Endodermal cell (in vitro differentiated cells): ENCODE measurements around the gene ST6GALNAC4. TPM values are rescaled to one million over a fixed set of nuclear protein-coding genes. Genes with fewer than 3 reads are reported as not detected.

ENCODE experiments used
- DNase-seq: peaks from one replicate; pipeline ENCODE4 v3.0.0-alpha.2; 2017
- H3K27ac ChIP-seq: 2 replicates; pipeline ENCODE4 v1.5.1; 2013; ENCODE audit warnings: mild to moderate bottlenecking, low read depth, low read length, moderate library complexity
- H3K27me3 ChIP-seq: 2 replicates; pipeline ENCODE4 v1.6.1; 2013; ENCODE audit warnings: mild to moderate bottlenecking, low read length, moderate library complexity; ENCODE audit not compliant: insufficient read depth, control insufficient read depth, poor library complexity, severe bottlenecking
- H3K36me3 ChIP-seq: 2 replicates; pipeline ENCODE4 v1.7.0; 2013; ENCODE audit warnings: mild to moderate bottlenecking, low read length, moderate library complexity; ENCODE audit not compliant: control insufficient read depth, insufficient read depth
- H3K4me1 ChIP-seq: one replicate; pipeline ENCODE4 v1.7.0; 2013; ENCODE audit warnings: low read length; ENCODE audit not compliant: control insufficient read depth, insufficient read depth
- H3K4me3 ChIP-seq: 2 replicates; pipeline ENCODE4 v1.5.1; 2013; ENCODE audit warnings: mild to moderate bottlenecking, low read length, moderate library complexity
- H3K9ac ChIP-seq: 2 replicates; pipeline ENCODE4 v1.6.1; 2013; ENCODE audit warnings: mild to moderate bottlenecking, low read length, moderate library complexity; ENCODE audit not compliant: poor library complexity, severe bottlenecking; ENCODE audit errors: extremely low read depth
- H3K9me3 ChIP-seq: 2 replicates; pipeline ENCODE4 v1.6.1; 2013; ENCODE audit warnings: mild to moderate bottlenecking, low read length, moderate library complexity; ENCODE audit not compliant: control insufficient read depth
- H3K27ac Mint-ChIP-seq: 2 replicates; pipeline ENCODE4 v1.8.0; 2020; ENCODE audit warnings: mixed read lengths
- H3K27me3 Mint-ChIP-seq: 2 replicates; pipeline ENCODE4 v1.8.0; 2021; ENCODE audit warnings: mild to moderate bottlenecking, mixed read lengths; ENCODE audit not compliant: insufficient read depth
- H3K36me3 Mint-ChIP-seq: 2 replicates; pipeline ENCODE4 v1.8.0; 2020; ENCODE audit warnings: low read depth, mixed read lengths
- H3K4me1 Mint-ChIP-seq: 2 replicates; pipeline ENCODE4 v1.8.0; 2020; ENCODE audit warnings: mixed read lengths
- H3K4me3 Mint-ChIP-seq: 2 replicates; pipeline ENCODE4 v1.8.0; 2020; ENCODE audit warnings: mild to moderate bottlenecking, moderate library complexity, mixed read lengths
- H3K9me3 Mint-ChIP-seq: 2 replicates; pipeline ENCODE4 v1.8.0; 2020; ENCODE audit warnings: mild to moderate bottlenecking, mixed read lengths
- WGBS, 2 experiments: methylation state at CpG; one replicate each; pipeline versions ENCODE4 v1.1.5 to v1.1.7; 2013; ENCODE audit warnings: missing lambda C conversion rate in 2 of 2, mixed read lengths in 1 of 2; ENCODE audit not compliant: insufficient coverage in 1 of 2, insufficient read length in 1 of 2; 5-methylcytosine and 5-hydroxymethylcytosine counted together
- total RNA-seq, 2 donors: library from RNA; stranded (reverse); fragmentation: NEBNext Ultra II Directional in 1 of 2; extraction: Animal tissue kit (Norgen Biotek cat#: 25700) in 1 of 2; gene quantifications; 2 replicates in 1 of 2; 3 replicates in 1 of 2; pipeline ENCODE4 v1.2.1, GENCODE V29; 2021
- TF ChIP-seq, protein P1 (sequence below): fragments of 200-600 bp; sonication (generic); conservative IDR thresholded peaks from 2 replicates; pipeline ENCODE4 v1.5.0; 2021; ENCODE audit warnings: antibody characterized with exemption, mild to moderate bottlenecking

ST6GALNAC4 gene
- total RNA-seq, 2 donors from 2014 or later: 8.3 to 12.7 TPM

GRCh38 chr9:127927988-127928675, 11.3 kb upstream of the ST6GALNAC4 start:
- H3K27ac ChIP-seq: no peak overlapping the region
- TF ChIP-seq, protein P1, sequence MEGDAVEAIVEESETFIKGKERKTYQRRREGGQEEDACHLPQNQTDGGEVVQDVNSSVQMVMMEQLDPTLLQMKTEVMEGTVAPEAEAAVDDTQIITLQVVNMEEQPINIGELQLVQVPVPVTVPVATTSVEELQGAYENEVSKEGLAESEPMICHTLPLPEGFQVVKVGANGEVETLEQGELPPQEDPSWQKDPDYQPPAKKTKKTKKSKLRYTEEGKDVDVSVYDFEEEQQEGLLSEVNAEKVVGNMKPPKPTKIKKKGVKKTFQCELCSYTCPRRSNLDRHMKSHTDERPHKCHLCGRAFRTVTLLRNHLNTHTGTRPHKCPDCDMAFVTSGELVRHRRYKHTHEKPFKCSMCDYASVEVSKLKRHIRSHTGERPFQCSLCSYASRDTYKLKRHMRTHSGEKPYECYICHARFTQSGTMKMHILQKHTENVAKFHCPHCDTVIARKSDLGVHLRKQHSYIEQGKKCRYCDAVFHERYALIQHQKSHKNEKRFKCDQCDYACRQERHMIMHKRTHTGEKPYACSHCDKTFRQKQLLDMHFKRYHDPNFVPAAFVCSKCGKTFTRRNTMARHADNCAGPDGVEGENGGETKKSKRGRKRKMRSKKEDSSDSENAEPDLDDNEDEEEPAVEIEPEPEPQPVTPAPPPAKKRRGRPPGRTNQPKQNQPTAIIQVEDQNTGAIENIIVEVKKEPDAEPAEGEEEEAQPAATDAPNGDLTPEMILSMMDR: no peak
- H3K9ac ChIP-seq: no peak overlapping the region
- Mint-ChIP-seq H3K27me3 (peaks cover 46% of the 10 kb centered on the region), H3K9me3 (no peaks in the 10 kb centered on the region), H3K4me3 (peak overlapping the region; percentile 76), H3K27ac (no peak overlapping the region), H3K4me1 (peaks cover 12% of the 10 kb centered on the region), H3K36me3 (no peaks in the 10 kb centered on the region)
- 19 to 28% methylated on average over 15 to 24 of the region's 24 CpGs for WGBS, 2 experiments
- no peak overlapping the region for H3K4me3 ChIP-seq
- no peaks in the 10 kb centered on the region for H3K4me1 ChIP-seq
- peaks cover 51% of the 10 kb centered on the region for H3K27me3 ChIP-seq
- peak; percentile 87 for DNase-seq
- H3K9me3 ChIP-seq: no peaks in the 10 kb centered on the region
- no peaks in the 10 kb centered on the region for H3K36me3 ChIP-seq

DNA sequence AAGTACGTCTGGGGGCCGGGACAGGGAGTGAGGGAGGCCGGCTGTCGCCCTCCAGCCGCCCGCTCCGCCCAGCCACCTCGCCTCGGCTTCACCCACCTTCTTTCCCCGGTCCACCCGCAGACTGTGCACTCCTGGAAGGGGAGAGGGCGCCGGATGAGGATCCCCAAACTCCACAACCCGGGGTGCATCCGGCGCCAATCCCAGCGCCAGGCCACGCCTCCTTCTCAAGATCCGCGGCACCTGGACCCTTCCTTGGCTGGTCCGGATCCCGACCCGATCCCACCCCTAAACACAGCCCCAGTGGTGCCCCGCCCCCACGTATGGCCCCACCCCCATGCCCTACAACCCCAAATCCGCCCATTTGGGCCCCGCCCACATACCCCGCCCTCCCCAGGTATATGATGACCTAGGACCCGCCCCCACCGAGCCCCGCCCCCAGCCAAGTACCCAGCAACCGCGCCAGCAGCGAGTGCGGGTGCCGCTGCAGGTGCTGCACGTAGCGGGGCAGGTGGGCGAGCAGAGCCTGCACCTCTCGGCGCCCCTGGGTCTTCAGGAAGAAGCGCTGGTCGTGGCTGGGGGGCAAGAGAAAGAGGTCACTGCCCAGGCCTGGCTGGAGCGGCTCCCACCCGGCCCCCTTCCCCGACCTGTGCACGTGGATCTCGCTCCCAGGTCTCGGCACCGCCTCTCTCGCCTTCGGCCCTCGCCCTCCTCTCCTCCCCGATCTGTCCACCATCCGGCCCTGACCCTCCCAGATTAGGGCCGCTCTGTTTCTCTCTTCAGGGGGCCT, 10.6 kb upstream of the ST6GALNAC4 start:
- TF ChIP-seq, protein P1: no peak
- WGBS, 2 experiments: 1 to 2% methylated on average over 18 to 55 of the region's 56 CpGs
- peak overlapping the region; percentile 84 for H3K27ac Mint-ChIP-seq

DNA sequence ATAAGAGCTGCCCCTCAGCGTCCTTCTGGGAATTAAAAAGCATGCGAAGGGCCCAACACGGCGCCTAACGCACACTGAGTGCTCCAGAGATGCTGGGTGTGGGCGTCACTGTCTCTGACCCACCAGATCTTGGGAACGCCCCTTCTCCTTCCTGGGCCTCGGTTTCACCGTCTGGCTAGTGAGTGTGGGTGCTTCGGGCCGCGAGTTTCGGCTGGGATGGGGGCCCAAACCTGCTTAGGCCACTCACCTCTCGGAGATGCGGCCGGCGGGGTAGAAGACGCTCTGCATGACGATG, 10.0 kb upstream of the ST6GALNAC4 start:
- Histone ChIP-seq H3K36me3 (no peaks in the 10 kb centered on the region), H3K9ac (no peak overlapping the region)
- peak overlapping the region; percentile 76 for H3K4me3 Mint-ChIP-seq

More for the DNA sequence above, 10.6 kb upstream of the ST6GALNAC4 start:
- Mint-ChIP-seq H3K9me3 (no peaks in the 10 kb centered on the region), H3K36me3 (no peaks in the 10 kb centered on the region), H3K27me3 (peaks cover 49% of the 10 kb centered on the region), H3K4me3 (peak overlapping the region; percentile 76), H3K4me1 (peaks cover 12% of the 10 kb centered on the region)
- Histone ChIP-seq H3K36me3 (no peaks in the 10 kb centered on the region), H3K9ac (no peak overlapping the region), H3K4me1 (no peaks in the 10 kb centered on the region), H3K27ac (no peak overlapping the region), H3K27me3 (peaks cover 51% of the 10 kb centered on the region), H3K9me3 (no peaks in the 10 kb centered on the region), H3K4me3 (peak overlapping the region; percentile 75)
- peak; percentile 99 for DNase-seq

More for the DNA sequence above, 10.0 kb upstream of the ST6GALNAC4 start:
- Mint-ChIP-seq H3K4me1 (peaks cover 12% of the 10 kb centered on the region), H3K36me3 (no peaks in the 10 kb centered on the region), H3K27ac (no peak overlapping the region), H3K27me3 (peaks cover 54% of the 10 kb centered on the region), H3K9me3 (no peaks in the 10 kb centered on the region)
- TF ChIP-seq, protein P1: no peak
- no peaks in the 10 kb centered on the region for H3K9me3 ChIP-seq
- H3K27ac ChIP-seq: no peak overlapping the region
- no peak for DNase-seq
- peak overlapping the region; percentile 75 for H3K4me3 ChIP-seq
- no peaks in the 10 kb centered on the region for H3K4me1 ChIP-seq
- peaks cover 56% of the 10 kb centered on the region for H3K27me3 ChIP-seq
- WGBS, 2 experiments: 7 to 11% methylated on average over 7 to 19 of the region's 19 CpGs
